Stimulated activated CD8-positive, alpha-beta memory T cell treated with anti-CD3 and anti-CD28 coated beads, Interleukin-2, amount 100 ng/mL, for 1 hour (primary cell): Measurements from ENCODE around the gene SNRNP35.
"Not testable (repeated sequence)": the region's sequence is repeated elsewhere in the genome, so short reads cannot be mapped to it uniquely, and the experiment has no call there.

ENCODE experiments used
- DNase-seq, 2 donors: peaks; one replicate each; pipeline ENCODE4 v3.0.0-alpha.2; 2020; ENCODE audit warnings: low read depth in 2 of 2

SNRNP35 gene, protein sequence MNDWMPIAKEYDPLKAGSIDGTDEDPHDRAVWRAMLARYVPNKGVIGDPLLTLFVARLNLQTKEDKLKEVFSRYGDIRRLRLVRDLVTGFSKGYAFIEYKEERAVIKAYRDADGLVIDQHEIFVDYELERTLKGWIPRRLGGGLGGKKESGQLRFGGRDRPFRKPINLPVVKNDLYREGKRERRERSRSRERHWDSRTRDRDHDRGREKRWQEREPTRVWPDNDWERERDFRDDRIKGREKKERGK

DNA sequence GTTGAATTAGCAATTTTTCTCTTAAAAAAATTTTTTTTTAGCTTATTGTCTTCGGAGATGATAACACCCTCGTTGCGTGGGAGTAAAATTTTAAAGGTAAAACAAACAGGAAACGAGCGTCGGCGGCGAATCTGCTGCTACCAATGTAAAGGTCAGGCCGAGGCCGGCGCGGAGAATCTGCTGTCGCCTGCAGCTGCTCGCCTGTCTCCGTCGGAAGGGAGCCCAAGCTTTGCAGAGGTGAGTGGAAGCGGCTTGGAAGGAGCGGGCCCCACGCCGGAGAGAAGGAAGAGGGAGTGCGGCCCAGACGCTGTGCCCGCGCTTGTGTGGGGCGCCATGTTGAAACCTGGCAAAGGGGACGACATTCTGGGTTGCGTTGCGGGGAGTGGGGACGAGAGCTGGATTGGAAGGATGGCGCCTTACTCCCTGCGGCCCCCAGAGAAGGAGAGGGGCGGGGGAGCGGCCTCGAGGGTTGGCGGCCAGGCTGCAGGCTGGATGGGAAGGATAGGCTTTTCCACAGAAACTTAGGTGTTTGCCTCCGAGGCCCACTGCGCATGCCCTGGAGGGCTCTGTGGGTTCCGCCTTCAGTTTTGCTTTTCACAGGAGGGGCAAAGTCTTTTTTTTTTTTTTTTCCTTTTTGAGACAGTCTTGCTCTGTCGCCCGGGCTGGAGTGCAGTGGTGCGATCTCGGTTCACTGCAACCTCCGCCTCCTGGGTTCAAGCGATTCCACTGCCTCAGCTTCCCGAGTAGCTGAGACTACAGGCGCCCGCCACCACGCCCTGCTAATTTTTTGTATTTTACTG is at the start of gene SNRNP35:
SNRNP35 (plus strand) TSS at position 160 of the 800 bp plus-strand sequence. CDS start 7,402 bp downstream, outside the sequence.
- peak; percentile 63 to 78 for DNase-seq

DNA sequence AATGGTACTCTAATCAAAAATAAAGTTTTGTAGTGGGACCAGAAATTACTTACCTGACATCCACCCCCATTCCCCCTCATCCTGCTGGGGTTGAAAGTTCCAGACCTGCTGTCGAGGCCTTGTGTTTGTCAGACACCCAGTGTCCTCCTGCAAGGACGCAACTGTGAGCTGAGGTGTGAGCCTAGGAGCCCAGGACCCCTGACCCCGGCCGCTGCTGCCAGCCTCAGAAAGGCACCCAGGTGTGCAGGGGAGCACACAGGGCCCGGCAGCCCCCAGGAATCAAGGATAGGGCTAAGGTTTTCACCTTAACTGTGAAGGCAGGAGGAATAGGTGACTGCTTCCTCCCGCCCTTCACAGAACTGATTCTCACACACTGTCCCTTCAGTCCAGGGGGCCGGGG is 49.3 kb upstream of the SNRNP35 start:
- DNase-seq: not testable (repeated sequence)

DNA sequence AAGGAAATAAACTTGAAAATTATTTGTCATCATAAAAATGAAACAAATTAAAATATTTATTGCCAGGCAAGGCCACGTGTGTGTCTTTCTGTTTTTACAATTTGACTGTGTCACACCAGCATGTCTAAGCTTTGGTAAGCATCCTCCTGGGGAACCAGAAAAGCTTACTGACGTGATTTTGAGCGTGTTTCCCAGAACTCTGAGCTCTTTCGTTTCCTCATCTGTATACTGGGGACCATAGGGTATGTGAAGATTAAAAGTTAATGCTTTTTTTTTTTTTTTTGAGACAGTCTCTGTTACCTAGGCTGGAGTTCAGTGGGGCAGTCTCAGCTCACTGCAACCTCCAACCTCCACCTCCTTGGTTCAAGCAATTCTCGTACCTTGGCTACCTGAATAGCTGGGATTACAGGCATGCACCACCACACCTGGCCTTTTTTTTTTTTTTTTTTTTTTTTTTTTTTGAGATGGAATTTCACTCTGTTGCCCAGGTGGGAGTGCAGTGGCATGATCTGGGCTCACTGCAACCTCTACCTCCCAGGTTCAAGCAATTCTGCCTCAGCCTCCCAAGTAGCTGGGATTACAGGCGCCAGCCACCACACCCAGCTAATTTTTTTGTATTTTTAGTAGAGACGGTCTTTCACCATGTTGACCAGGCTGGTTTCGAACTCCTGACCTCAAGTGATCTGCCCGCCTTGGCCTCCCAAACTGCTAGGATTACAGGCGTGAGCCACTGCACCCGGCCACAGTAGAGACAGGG is 48.5 kb upstream of the SNRNP35 start:
- DNase-seq: not testable (repeated sequence)

DNA sequence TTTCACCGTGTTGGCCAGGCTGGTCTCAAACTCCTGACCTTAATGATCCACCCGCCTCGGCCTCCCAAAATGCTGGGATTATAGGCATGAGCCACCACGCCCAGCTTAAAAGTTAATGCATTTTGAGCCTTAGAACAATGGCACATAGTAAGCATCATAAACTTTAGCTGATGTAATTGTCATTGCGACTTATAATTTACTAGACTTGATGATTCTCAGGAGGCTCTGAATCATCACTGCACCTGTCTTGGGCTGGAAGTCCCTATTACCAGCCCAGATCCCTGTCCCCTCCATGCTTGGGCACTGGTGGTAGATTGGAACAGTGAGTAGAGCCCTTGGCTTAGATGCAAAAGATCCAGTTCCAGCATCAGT is 47.9 kb upstream of the SNRNP35 start:
- no peak for DNase-seq

DNA sequence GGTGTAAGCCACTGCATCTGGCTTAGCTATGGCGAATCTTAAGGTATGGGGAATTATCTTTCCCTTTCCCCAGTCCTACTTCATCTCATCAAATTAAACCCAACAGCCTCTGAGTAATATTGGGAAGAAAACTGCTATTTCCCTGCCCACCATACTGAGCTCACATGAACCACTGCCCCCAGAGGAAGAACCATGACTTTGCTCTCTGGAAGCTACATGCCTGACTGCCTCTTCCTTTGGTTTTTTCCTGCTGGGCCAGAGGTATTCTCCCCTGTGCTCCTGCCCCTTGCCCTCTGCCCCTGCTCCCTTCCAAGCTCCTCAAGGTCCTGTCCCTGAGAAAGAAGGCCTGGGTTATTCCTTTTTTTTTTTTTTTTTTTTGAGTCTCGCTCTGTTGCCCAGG is 36.6 kb upstream of the SNRNP35 start:
- DNase-seq: no peak

DNA sequence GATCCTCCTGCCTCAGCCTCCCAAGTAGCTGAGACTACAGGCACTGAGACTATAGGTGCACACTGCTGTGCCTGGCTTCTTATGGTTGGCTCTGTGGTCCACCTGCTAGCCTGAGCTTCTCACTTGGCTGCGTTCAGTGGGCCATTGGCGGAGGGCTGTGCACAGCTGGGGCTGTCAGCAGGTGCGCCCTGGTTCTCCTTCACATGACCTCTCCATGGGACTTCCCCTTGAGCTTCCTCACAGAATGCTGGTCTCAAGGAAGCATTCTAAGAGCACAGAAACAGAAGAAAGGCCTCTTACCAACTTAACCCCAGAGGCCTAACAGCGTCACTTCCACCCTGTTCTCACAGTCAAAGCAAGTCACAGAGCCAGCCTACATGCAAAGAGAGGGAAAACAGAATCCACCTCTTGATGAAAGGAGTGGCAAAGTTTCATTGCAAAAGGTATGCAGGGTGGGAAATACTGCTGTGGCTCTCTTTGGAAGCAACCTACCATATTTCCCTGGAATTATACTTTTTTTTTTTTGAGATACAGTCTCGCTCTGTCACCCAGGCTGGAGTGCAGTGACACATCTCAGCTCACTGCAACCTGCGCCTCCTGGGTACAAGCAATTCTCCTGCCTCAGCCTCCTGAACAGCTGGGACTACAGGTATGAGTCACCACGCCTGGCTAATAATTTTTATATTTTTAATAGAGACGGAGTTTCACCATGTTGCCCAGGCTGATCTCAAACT is 30.7 kb upstream of the SNRNP35 start:
- no peak for DNase-seq

DNA sequence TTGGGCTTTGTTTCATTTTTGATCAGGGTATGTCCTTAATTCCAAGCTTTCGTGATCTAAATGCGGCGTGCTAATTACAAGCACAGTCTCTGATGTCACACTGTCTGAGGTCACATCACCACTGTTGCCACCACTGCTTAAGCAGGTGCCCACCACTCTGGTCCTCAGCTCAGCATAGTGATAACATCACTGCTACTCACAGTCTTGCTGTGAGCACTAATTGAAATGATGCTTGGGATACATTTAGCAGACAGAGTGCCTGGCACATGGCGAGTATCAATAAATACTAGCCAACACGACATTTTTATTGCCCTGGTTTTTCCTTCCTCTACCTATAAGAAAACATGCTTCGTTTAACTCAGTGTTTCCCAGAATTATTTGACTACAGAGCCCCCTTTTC is 29.3 kb upstream of the SNRNP35 start:
- no peak for DNase-seq

DNA sequence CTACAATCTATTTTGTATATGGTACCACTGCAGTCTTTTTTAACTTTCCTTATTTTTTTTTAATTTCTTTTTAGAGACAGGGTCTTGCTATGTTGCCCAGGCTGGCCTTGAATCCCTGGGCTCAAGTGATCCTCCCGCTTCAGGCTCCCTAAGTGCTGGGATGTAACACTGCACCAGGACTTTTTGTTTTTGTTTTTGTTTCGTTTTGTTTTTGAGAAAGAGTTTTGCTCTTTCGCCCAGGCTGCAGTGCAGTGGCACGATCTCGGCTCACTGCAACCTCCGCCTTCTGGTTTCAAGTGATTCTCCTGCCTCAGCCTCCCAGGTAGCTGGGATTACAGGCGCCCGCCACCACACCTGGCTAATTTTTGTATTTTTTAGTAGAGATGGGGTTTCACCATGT is 28.8 kb upstream of the SNRNP35 start:
- DNase-seq: not testable (repeated sequence)

DNA sequence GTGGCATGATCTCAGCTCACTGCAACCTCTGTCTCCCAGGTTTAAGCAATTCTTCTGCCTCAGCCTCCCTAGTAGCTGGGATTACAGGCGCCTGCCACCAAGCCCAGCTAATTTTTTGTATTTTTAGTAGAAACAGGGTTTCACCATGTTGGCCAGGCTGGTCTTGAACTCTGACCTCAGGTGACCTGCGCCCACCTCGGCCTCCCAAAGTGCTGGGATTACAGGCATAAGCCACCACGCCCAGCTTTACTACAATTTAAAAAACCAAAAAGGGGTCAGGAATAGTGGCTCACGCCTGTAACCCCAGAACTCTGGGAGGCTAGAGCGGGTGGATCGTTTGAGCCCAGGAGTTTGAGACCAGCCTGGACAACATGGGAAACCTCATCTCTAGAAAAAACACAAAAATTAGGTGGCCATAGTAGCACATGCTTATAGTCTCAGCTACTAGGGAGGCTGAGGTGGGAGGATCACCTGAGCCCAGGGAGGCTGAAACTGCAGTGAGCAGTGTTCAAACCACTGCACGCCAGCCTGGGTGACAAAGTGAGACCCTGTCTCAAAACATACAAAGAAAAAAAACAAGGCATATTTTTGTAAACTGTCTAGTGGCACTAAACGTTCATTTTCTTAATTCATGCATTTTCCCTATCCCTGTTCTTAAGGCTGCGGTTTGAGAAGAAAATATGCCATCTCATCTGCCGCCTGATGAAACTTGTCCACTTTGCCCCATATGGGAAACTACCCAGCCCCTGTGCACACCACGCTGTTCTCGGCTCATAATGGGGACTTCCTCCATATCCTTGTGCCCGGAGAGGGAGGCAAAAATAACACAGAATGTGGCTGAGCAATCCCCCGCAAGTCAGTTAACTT is 25.8 kb upstream of the SNRNP35 start:
- DNase-seq: not testable (repeated sequence)

DNA sequence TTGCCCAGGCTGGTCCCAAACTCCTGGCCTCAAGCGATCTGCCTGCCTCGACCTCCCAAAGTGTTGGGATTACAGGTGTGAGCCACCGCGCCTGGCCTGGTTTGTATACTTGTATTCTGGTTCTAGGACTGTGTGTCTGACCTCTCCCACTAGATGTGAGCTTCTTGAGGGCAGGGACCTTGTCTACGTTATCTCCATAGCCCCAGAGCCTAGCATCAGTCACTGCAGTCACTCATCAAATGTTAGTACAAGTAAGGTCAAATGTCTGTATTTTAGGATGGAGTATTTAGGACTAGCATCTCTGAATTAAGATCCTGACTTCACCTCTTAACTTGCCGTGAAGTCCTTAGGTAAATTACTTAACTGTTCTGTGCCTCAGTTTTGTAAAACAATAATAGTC is 24.3 kb upstream of the SNRNP35 start:
- DNase-seq: no peak

DNA sequence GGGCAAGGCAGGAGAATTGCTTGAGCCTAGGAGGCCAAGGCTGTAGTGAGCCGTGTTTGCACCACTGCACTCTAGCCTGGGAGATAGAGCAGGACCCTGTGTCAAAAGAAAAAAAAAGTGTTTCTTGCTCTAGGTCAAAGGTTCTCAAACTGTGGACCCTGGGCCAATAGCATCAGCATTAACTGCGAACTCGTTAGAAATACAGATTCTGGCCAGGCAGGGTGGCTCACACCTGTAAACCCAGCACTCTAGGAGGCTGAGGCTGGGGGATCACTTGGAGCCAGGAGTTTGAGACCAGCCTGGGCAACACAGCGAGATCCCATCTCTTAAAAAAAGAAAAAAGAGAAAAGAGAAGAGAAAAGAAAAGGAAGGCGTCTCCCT is 22.3 kb upstream of the SNRNP35 start:
- DNase-seq: no peak

DNA sequence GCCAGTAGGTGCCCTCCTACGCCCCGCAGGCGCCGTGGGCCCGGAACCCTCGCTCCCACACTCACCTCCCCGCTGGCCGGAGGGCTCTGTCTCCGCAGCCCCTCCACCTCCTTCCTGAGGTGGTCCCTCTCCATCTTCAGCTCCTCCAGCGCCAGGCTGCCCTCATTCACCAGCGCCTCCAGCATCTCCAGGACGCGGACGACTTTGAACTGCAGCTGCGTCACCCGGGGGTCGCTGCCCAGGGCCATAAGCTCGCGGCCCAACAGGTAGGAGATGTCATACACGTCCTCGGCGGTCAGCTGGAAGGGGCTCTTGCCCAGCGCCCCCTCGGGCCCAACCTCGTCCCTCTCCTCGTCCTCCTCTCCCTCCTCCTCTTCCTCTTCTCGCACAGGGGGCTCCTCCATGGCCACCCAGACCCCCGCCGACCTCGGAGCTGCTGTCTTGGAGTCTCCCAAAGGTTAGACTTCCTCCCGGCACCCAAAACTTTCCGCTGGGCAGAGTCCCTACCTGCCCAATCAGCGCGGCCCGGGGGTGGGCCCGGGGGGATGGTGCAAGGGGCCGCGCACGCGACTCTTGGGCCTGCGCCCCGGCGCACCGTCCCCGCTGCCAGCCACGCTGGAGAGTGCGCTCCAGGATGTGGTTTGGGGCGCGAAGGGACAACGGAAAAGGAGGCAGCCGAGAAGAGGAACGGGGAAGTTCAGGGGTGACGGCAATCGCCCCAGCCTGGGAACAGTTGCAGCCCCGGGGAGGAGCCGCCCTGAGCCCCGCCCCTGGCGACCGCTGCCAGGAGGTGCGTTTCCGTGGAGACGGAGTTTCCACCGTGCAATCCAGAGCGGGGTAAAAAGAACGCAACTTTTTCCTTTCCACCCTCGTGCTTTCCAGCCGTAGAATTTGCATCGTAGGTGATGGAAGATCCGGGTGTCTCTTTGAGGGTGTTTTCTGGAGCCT is 21.6 kb upstream of the SNRNP35 start, which contains the start of gene RILPL2:
RILPL2 (minus strand) TSS at position 668 of the 948 bp plus-strand sequence; CDS start at position 404, 264 bp downstream.
- DNase-seq: peak; percentile 76 to 86

DNA sequence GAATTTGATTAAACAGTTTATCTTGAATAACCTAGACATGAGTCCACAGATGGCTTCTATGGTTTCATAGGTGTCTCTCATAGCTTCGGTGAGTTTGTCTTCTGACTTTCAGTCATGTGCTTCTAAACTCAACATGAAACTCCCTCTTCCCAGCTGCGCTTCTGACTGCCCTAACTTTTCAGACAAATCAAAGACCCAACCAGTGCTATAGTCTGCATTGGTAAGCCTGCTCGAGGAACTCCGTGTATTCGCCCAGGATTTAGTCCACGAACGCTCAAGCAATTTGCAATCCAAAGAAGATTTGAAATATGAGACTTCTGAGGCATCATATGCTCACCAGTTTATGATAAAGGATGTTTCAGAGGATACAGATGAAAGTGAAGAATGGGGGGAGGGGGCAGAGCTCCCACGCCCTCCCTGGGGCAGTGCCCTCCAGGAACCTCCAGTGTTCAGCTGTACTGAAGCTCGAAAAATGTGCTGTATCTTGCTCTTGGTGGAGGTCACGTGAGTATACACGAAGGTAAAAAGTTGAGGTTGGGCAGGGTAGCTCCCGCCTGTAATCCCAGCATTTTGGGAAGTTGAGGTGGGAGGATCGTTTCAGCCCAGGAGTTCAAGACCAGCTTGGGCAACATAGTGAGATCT is 16.3 kb upstream of the SNRNP35 start:
- no peak for DNase-seq

DNA sequence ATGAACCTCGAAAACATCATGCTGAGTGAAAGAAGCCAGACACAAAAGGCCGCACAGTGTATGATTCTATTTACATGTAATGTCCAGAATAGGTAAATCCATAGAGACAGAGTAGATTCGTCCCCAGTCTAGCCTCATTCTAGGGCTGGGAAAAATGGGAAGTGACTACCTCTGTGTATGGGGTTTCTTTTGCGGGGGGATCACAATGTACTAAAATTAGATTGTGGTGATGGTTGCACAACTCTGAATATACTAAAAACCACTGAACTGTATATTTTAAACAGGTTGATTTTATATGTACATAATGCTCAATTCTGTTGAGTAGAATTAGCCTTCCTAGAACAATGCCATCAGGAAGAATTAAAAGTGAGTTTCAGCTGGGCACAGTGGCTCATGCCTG is 15.2 kb upstream of the SNRNP35 start:
- no peak for DNase-seq

DNA sequence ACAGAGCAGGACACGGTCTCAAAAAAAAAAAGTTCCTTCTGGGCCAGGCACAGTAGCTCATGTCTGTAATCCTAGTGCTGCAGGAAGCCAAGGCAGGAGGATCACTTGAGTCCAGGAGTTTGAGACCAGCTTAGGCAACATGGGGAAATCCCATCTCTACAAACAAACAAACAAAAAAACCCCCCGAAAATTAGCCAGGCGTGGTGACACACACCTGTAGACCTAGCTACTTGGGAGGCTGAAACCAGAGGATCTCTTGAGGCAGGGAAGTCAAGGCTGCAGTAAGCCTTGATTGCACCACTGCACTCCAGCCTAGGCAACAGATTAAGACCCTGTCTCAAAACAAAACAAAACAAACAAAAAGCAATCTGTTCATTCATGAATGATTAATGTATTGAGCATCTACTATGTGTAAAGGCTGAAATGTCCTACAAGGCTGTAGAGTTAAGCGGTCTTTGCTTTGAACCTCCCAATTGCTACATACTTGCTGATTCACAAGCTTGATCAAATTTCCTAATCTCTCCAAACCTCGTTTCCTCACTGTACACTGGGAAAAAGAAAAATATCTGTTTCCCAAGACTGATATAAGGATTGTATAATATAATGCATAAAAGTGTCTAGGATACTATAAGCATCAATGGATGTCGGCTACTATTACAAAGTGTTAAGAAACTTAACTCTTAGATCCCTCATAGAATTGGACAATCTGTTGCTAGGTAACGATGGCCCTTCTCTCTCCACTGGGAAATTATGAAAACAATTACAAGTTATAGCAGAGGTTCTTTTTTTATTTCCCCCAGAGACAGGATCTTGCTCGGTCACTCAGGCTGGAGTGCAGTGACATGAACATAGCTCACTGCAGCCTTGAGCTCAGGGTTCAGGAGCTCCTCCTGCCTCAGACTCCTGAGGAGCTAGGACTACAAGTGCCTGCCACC is 13.6 kb upstream of the SNRNP35 start:
- DNase-seq: no peak

DNA sequence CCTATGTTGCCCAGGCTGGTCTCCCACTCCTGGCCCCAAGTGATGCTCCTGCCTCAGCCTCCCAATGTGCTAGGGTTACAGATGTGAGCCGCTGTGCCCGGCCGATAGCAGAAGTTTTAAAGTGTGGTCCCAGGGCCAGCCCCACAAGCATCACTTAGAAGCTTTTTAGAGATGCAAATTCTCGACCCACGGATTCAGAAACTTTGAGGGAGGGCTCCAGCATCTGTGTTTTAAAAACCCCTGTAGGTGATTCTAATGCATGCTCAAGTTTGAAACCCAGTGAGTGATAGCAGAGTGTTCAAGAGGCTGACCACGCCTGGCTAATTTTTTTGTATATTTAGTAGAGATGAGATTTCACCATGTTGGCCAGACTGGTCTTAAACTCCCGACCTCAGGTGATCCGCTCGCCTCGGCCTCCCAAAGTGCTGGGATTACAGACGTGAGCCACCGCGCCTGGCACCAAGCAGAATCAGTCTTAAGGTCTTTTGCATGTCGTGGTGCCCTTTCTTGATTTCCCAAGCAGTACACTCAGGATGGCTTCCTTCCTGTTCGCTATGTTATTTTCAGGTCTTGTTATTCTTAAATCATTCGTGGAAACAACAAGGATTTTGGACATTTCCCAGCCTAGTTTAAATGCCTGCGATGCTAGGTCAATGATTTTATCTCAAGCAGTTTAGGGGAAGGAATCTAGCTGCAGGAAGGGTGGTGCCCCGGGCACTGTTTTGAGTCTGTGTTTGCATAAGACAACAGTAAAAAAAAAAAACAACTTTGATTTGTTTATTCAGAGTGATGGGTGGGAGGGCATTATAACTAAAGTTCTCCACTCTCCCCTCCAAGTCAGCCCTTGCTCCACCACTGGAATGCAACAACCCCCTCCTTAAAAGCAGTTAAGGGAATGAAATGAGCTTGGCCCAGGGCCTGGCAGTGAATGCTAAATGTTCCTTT is 12.3 kb upstream of the SNRNP35 start:
- no peak for DNase-seq

DNA sequence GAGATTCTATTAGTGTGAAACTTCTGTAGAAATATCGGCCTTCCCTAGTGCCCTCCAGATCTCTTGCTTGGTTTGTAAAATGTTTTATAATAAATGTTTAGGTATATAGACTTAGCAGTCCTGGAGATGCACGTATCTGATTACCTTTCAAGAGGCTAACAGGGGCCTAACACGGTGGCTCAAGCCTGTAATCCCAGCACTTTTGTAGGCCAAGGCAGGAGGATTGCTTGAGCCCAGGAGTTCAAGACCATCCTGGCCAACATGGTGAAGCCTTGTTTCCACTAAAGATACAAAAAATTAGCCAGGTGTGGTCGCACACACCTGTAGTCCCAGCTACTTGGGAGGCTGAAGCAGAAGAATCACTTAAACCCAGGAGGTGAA is 11.6 kb upstream of the SNRNP35 start:
- DNase-seq: no peak
